Measurements from ENCODE around the gene EDIL3. TPM values are rescaled to one million over a fixed set of nuclear protein-coding genes. Genes with fewer than 3 reads are reported as not detected.

The EDIL3 gene
- total RNA-seq, 1 donor from 2014 or later: 604 TPM

DNA sequence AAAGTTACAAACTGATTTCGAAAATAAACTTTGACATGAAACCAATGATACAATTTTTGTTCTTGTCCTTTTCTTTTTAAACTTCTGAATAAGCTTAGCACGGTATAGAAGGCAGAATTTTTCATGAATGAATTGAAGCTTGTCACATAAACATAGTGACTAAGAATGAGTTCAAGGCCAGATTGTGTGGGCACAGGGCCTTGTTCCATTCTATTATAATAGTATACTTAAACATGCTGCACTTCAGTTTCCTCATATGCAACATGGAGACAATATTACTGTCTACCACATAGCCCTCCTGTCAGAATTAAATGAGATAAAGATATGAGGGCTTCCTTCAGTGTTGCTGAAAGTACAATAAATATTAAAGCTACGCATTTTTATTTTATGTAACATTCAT, 459.8 kb downstream of the EDIL3 start:
- H3K36me3 Mint-ChIP-seq (ENCODE audit: low read depth): no peaks in the 10 kb centered on the region
- no peaks in the 10 kb centered on the region for H3K27me3 Mint-ChIP-seq (ENCODE audit: low read depth)
- DNase-seq (ENCODE audit: low spot score): no peak
- H3K9me3 Mint-ChIP-seq (ENCODE audit: low read depth): peaks cover 6% of the 10 kb centered on the region
- peaks cover 85% of the 10 kb centered on the region for H3K4me1 Mint-ChIP-seq (ENCODE audit: low read depth)
- TF ChIP-seq, protein P1, sequence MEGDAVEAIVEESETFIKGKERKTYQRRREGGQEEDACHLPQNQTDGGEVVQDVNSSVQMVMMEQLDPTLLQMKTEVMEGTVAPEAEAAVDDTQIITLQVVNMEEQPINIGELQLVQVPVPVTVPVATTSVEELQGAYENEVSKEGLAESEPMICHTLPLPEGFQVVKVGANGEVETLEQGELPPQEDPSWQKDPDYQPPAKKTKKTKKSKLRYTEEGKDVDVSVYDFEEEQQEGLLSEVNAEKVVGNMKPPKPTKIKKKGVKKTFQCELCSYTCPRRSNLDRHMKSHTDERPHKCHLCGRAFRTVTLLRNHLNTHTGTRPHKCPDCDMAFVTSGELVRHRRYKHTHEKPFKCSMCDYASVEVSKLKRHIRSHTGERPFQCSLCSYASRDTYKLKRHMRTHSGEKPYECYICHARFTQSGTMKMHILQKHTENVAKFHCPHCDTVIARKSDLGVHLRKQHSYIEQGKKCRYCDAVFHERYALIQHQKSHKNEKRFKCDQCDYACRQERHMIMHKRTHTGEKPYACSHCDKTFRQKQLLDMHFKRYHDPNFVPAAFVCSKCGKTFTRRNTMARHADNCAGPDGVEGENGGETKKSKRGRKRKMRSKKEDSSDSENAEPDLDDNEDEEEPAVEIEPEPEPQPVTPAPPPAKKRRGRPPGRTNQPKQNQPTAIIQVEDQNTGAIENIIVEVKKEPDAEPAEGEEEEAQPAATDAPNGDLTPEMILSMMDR (IDR thresholded peaks at IDR 0.05): no peak
- no peak overlapping the region for H3K4me3 Mint-ChIP-seq (ENCODE audit: unreplicated experiment)
- H3K27ac Mint-ChIP-seq (ENCODE audit: unreplicated experiment): peak overlapping the region; percentile 88

DNA sequence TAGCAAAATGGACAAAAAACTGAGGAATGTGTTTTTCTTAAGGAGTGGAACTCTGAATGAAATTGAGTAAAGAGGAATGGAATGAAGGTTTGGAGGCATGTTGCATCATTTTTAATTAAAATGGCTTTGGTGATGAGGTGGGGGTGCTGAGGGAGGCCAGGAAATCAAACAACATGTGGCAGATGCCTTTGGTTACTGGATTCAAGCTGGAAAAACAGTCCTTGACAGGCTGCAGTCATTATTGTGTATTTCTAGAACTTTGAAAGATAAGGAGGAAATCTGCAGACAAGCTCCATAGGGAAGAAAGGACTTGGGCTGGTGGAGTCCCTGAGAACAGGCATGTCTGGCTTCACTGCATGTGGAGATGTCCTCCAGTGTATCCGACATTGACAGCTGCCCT, 460.5 kb downstream of the EDIL3 start:
- no peak for DNase-seq (ENCODE audit: low spot score)

DNA sequence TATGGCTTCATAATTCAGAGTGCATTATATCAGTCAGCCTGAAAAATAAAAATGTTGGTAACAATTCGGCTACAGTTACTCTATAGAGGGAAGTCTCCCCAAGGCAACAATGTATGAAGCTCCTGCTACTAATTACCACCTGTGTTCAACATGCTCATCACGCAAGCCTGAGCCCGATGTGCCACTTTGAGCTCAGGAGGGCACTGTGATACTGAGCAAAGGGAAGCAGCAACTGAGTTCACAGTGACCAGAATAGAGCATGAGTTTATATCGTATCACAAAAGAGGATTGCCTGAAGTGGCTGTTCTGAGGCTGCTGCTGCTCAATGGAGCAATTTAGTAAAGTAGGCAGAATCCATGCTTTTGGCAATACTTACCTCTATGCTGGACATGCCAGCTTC, 462.0 kb downstream of the EDIL3 start:
- no peaks in the 10 kb centered on the region for H3K36me3 Mint-ChIP-seq (ENCODE audit: low read depth)
- H3K27me3 Mint-ChIP-seq (ENCODE audit: low read depth): no peaks in the 10 kb centered on the region
- H3K9me3 Mint-ChIP-seq (ENCODE audit: low read depth): peaks cover 6% of the 10 kb centered on the region
- H3K4me1 Mint-ChIP-seq (ENCODE audit: low read depth): peaks cover 89% of the 10 kb centered on the region
- no peak overlapping the region for H3K4me3 Mint-ChIP-seq (ENCODE audit: unreplicated experiment)
- no peak for DNase-seq (ENCODE audit: low spot score)
- TF ChIP-seq, protein P1 (IDR thresholded peaks at IDR 0.05): peak; percentile 38
- H3K27ac Mint-ChIP-seq (ENCODE audit: unreplicated experiment): peak overlapping the region; percentile 71

More for the DNA sequence above, 460.5 kb downstream of the EDIL3 start:
- TF ChIP-seq, protein P1 (IDR thresholded peaks at IDR 0.05): no peak
- no peak overlapping the region for H3K4me3 Mint-ChIP-seq (ENCODE audit: unreplicated experiment)
- H3K27me3 Mint-ChIP-seq (ENCODE audit: low read depth): no peaks in the 10 kb centered on the region
- no peaks in the 10 kb centered on the region for H3K36me3 Mint-ChIP-seq (ENCODE audit: low read depth)
- peak overlapping the region; percentile 88 for H3K27ac Mint-ChIP-seq (ENCODE audit: unreplicated experiment)
- peaks cover 6% of the 10 kb centered on the region for H3K9me3 Mint-ChIP-seq (ENCODE audit: low read depth)
- H3K4me1 Mint-ChIP-seq (ENCODE audit: low read depth): peaks cover 88% of the 10 kb centered on the region

DNA sequence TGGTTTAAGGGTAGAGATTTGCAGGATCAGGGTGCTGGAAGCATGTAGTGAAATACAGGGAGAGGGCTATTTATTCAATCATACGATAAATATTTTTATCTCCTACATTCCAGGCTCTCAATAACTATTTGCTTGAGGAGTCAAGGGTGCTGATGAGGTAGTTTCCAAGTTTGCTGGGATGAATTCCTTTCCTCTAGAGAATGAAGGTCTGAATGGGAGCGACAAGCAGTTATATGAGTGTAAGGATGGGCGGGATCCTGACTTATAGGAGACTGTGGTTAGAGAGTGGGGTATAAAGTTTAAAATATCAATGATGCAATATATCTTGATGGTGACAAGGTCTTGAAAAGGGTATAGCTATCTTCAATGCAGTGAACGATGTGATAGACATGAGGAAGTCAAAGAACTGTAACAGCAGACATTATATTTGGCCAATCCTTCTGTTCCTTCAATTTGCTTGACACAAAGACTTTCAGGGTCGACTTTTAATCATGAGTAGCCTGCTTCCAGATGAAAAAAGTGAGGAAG, 462.9 kb downstream of the EDIL3 start:
- TF ChIP-seq, protein P1 (IDR thresholded peaks at IDR 0.05): no peak
- Mint-ChIP-seq H3K27ac (ENCODE audit: unreplicated experiment) (peak overlapping the region; percentile 76), H3K36me3 (ENCODE audit: low read depth) (no peaks in the 10 kb centered on the region), H3K9me3 (ENCODE audit: low read depth) (no peaks in the 10 kb centered on the region), H3K4me3 (ENCODE audit: unreplicated experiment) (no peak overlapping the region), H3K4me1 (ENCODE audit: low read depth) (peaks cover 87% of the 10 kb centered on the region), H3K27me3 (ENCODE audit: low read depth) (no peaks in the 10 kb centered on the region)
- DNase-seq (ENCODE audit: low spot score): no peak

DNA sequence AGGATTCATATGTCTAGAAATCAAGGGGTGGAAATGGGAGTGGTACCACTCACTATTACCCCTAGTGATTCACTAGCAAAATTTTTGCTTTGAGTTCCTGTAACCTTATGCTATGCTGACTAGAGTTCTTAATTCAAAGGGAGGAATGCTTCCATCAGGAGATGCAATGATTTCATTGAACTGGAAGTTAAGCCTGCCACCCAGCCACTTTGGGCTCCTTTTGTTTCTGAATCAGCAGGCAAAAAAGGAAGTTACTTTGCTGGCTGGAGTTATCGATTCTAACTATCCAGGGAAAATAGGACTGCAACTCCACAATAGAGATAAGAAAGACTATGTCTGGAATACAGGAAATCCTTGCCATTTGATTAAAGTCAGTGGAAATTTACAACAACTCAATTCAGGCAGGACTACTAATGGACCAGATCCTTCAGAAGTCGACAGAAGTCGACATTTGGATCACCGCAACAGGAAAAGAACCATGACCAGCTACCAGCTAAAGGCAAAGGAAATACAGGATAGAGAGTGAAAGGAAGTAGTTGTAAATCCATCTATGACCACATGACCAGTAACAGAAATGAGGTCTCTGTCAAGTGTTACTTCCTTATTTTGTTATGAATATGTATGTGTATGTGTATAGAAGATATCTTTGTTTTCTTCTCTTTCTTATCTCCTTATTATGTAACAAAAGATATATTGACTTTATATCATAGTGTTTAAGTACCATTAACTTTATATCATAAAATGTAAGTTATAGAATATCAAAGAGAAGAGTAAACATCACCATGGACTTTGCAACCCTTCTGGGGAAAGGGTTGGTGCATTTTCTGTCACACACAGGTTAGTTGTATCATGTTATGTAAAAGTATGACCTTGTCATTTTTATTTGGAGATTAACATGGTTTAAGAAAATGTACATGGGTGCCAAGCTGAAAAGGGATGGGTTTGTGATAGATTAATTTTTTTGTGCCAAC, 465.3 kb downstream of the EDIL3 start:
- H3K27me3 Mint-ChIP-seq (ENCODE audit: low read depth): no peaks in the 10 kb centered on the region
- DNase-seq (ENCODE audit: low spot score): no peak
- peaks cover 86% of the 10 kb centered on the region for H3K4me1 Mint-ChIP-seq (ENCODE audit: low read depth)

More for the DNA sequence above, 465.3 kb downstream of the EDIL3 start:
- Mint-ChIP-seq H3K9me3 (ENCODE audit: low read depth) (no peaks in the 10 kb centered on the region), H3K36me3 (ENCODE audit: low read depth) (no peaks in the 10 kb centered on the region), H3K27ac (ENCODE audit: unreplicated experiment) (peak overlapping the region; percentile 49), H3K4me3 (ENCODE audit: unreplicated experiment) (no peak overlapping the region)
- TF ChIP-seq, protein P1 (IDR thresholded peaks at IDR 0.05): no peak
